ENCODE results near the gene INF2.

INF2 gene

GRCh38 chr14:104769324-104770071, 80.1 kb downstream of the INF2 start:
- no peak overlapping the region for H3K4me3 ChIP-seq (ENCODE audit: low read depth, low read length)
- no peak for DNase-seq (ENCODE audit: low read depth)
- TF ChIP-seq, protein P1, sequence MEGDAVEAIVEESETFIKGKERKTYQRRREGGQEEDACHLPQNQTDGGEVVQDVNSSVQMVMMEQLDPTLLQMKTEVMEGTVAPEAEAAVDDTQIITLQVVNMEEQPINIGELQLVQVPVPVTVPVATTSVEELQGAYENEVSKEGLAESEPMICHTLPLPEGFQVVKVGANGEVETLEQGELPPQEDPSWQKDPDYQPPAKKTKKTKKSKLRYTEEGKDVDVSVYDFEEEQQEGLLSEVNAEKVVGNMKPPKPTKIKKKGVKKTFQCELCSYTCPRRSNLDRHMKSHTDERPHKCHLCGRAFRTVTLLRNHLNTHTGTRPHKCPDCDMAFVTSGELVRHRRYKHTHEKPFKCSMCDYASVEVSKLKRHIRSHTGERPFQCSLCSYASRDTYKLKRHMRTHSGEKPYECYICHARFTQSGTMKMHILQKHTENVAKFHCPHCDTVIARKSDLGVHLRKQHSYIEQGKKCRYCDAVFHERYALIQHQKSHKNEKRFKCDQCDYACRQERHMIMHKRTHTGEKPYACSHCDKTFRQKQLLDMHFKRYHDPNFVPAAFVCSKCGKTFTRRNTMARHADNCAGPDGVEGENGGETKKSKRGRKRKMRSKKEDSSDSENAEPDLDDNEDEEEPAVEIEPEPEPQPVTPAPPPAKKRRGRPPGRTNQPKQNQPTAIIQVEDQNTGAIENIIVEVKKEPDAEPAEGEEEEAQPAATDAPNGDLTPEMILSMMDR (IDR thresholded peaks at IDR 0.05; ENCODE audit: low read depth, low read length, missing control alignments): no peak

DNA sequence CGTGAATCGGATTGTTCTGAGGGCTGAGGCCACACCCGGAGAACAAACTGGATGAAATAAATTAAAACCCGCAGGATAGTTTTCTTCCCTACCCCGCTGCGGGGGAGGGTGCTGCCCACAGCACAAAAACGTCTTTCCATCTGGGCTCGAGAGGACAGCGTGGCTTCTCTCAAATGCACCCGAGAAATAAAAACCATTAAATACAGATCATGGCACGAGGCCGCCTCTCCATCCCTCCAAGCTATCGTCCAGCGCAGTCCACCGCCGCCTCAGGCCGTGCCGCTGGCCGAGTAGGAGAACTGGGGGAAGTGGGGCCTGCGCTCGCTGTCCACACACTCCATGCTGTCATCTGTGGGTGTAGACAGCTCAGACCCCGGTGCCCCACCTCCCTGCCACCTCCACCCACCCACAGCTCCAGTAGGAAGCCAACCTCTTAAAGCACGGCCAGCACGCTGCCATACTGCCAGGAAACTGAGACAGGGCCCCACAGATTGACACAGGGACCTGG, 80.7 kb downstream of the INF2 start:
- TF ChIP-seq, protein P1 (IDR thresholded peaks at IDR 0.05; ENCODE audit: low read depth, low read length, missing control alignments): no peak
- DNase-seq (ENCODE audit: low read depth): no peak
- no peak overlapping the region for H3K4me3 ChIP-seq (ENCODE audit: low read depth, low read length)

DNA sequence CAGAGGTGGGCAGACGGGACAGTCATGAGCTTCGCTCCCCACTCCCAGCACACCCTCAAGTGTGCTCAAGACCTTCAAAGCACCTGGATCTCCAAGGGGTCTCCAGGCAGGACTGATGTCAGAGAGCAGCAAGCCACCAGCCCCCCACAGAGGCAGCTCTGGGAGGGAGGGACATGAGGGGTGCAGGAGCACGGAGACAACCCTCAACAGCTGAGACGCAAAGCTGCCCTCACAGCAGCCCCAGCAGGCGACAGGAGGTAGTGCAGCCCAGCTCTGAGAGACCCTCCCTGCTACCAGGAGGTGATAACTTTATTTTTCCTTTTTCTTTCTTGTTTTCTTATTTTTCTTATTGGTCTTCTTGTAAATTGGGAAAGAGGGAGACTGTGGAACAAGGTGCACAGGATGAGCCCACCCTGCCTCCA, 81.4 kb downstream of the INF2 start:
- H3K4me3 ChIP-seq (ENCODE audit: low read depth, low read length): no peak overlapping the region
- TF ChIP-seq, protein P1 (IDR thresholded peaks at IDR 0.05; ENCODE audit: low read depth, low read length, missing control alignments): peak; percentile 90
- DNase-seq (ENCODE audit: low read depth): no peak

DNA sequence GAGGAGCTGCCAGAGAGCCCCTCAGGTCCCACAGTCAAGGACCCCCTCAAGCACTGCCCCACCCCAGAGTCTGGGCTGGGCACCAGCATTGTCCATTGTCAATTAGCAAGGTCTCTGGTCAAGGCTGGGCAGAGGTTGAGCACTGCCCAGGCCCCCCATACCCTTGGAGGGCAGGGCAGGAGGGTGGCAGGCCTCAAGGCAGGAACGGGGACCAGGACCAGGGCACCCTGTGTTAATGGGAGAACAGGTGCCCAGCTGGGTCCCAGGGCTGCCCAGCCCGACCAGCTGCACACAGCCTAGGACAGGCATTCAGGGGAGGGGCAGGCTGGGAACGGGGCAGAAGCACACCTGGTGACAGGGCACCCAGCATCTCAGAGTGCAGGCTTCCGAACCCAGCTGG, 82.0 kb downstream of the INF2 start:
- no peak for DNase-seq (ENCODE audit: low read depth)
- no peak overlapping the region for H3K4me3 ChIP-seq (ENCODE audit: low read depth, low read length)

More for the DNA sequence above, 82.0 kb downstream of the INF2 start:
- TF ChIP-seq, protein P1 (IDR thresholded peaks at IDR 0.05; ENCODE audit: low read depth, low read length, missing control alignments): no peak
